Ramos (cell line): Measurements from ENCODE around the gene GNG13.
"Not testable (repeated sequence)": the region's sequence is repeated elsewhere in the genome, so short reads cannot be mapped to it uniquely, and the experiment has no call there.

Experiments used
- in situ Hi-C: fragments of 300-500 bp; cut with MboI; formaldehyde crosslinking; loops from one replicate; pipeline ENCODE4 v1.14.3; 2022; ENCODE audit warnings: low sequenced_read_pairs; ENCODE audit not compliant: unreplicated experiment

Gene GNG13

GRCh38 chr16:782766-783403 is 17.6 kb downstream of the GNG13 start:
- in situ Hi-C loops: no loop called here

- in situ Hi-C loops: no loop called here
Observed at GRCh38 chr16:782258-782657, 18.3 kb downstream of the GNG13 start.

GRCh38 chr16:781346-782010 is 19.1 kb downstream of the GNG13 start:
- in situ Hi-C loops: no loop called here

GRCh38 chr16:780296-780695 is 20.2 kb downstream of the GNG13 start:
- in situ Hi-C loops: no loop called here

GRCh38 chr16:779561-779960 is 21.0 kb downstream of the GNG13 start:
- in situ Hi-C loops: no loop called here

- in situ Hi-C loops: no loop called here
Observed at GRCh38 chr16:778909-779527, 21.5 kb downstream of the GNG13 start.

- in situ Hi-C loops: no loop called here
Observed at GRCh38 chr16:778447-778846, 22.1 kb downstream of the GNG13 start.

GRCh38 chr16:777826-778225 is 22.7 kb downstream of the GNG13 start:
- in situ Hi-C loops: no loop called here

GRCh38 chr16:776824-777223 is 23.7 kb downstream of the GNG13 start:
- in situ Hi-C loops: no loop called here

- in situ Hi-C loops: not testable (repeated sequence)
Observed at GRCh38 chr16:776298-776697, 24.2 kb downstream of the GNG13 start.

- in situ Hi-C loops: no loop called here
Observed at GRCh38 chr16:775236-775796, 25.2 kb downstream of the GNG13 start.

- in situ Hi-C loops: no loop called here
Observed at GRCh38 chr16:774086-775001, 26.2 kb downstream of the GNG13 start.

GRCh38 chr16:772959-773358 is 27.6 kb downstream of the GNG13 start:
- in situ Hi-C loops: no loop called here

GRCh38 chr16:770411-770810 is 30.1 kb downstream of the GNG13 start:
- in situ Hi-C loops: no loop called here

GRCh38 chr16:769934-770333 is 30.6 kb downstream of the GNG13 start:
- in situ Hi-C loops: no loop called here

GRCh38 chr16:769184-769784 is 31.2 kb downstream of the GNG13 start:
- in situ Hi-C loops: no loop called here

GRCh38 chr16:768428-768827 is 32.1 kb downstream of the GNG13 start:
- in situ Hi-C loops: no loop called here

- in situ Hi-C loops: no loop called here
Observed at GRCh38 chr16:767743-768235, 32.7 kb downstream of the GNG13 start.

- in situ Hi-C loops: no loop called here
Observed at GRCh38 chr16:766820-767640, 33.5 kb downstream of the GNG13 start.
